Subcutaneous adipose tissue (tissue), 4 donors: Measurements from ENCODE around the gene SELENOK. TPM values are rescaled to one million over a fixed set of nuclear protein-coding genes. Genes with fewer than 3 reads are reported as not detected.

Experiments used
- total RNA-seq, 4 donors: library from RNA; depleted of rRNA; stranded (reverse); fragments of >200 nt; gene quantifications; one replicate each; pipeline ENCODE4 v1.1.0, GENCODE V29; 2016
- TF ChIP-seq, protein P1 (sequence below): fragments of 450-650 bp; IDR thresholded peaks from one replicate; pipeline ENCODE4 v1.5.1; 2016; ENCODE audit warnings: low read depth, mild to moderate bottlenecking, control low read depth, antibody characterized with exemption, moderate library complexity

Gene SELENOK
- total RNA-seq, 4 donors from 2014 or later = 34.7 to 101 (median 50.8) TPM

DNA sequence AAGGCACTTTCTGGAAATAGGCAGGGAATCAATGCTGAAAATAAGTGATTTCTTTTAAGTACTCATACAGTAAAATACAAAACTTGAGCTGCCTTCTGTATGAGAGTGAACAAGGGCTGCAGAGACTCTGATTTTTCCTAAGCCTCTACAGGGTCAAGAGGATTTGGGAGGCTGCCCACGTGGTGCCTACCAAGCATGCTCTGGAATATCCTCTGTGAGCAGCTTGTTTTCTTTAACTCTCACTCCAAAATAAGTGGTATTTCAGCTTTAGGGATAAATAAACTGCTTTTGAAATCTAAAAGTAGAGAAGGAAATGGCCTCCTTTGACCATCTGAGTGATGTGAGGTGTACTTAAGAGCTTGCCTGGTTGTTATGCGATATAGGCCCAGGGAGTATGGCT lies 8.1 kb upstream of the SELENOK start:
- TF ChIP-seq, protein P1, sequence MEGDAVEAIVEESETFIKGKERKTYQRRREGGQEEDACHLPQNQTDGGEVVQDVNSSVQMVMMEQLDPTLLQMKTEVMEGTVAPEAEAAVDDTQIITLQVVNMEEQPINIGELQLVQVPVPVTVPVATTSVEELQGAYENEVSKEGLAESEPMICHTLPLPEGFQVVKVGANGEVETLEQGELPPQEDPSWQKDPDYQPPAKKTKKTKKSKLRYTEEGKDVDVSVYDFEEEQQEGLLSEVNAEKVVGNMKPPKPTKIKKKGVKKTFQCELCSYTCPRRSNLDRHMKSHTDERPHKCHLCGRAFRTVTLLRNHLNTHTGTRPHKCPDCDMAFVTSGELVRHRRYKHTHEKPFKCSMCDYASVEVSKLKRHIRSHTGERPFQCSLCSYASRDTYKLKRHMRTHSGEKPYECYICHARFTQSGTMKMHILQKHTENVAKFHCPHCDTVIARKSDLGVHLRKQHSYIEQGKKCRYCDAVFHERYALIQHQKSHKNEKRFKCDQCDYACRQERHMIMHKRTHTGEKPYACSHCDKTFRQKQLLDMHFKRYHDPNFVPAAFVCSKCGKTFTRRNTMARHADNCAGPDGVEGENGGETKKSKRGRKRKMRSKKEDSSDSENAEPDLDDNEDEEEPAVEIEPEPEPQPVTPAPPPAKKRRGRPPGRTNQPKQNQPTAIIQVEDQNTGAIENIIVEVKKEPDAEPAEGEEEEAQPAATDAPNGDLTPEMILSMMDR = no peak

DNA sequence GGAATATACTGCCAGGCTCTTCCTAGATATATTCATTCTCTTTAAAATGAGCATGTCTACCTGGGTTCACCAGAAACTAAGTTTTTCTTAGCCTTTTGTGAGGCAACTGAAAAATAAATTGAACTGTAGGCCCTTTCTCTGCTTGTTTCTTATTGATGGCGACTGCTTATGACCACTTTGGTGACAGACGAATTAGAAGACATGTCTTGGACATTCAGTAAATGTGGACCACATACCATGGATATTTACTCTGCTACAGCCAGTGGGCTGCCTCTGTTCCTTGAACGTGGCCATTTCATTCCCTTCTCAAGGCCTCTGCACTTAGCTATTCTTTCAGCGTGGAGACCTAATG lies 603 bp upstream of the SELENOK start:
- TF ChIP-seq, protein P1 = no peak

DNA sequence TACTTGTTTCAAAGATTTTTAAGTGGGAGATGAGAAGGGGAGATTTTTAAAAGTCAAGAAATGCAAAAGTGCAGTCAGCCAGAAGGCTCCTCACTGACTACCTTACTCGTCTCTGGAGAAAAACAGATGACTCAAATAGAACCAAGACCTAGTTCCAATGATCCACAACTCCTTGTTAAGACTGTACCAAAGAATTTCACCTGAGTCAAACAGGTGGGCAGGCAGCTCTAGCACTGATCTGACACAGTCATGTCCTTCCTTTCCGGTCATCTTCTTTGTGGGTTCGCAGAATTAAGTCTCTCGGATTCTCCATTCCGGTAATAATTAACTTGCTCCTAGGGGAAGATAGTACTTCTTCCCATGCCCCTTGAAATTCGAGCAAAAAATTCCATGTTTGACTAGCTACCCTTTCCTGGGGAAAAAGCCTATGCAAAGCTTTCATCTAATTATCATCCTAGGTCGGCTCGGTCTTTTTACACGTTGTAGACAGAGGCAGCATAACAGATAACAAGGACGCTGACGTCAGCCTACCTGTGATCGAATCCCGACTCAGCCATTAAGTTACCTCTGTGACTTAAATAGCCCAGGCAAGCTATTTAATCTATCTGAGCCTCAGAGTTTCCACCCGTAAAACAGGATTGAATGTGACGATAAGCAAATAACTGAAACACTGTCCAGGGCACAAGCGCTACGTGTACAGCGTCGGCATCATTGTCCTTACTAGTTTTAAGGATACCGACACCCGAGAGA lies 758 bp downstream of the SELENOK start:
- TF ChIP-seq, protein P1 = no peak

DNA sequence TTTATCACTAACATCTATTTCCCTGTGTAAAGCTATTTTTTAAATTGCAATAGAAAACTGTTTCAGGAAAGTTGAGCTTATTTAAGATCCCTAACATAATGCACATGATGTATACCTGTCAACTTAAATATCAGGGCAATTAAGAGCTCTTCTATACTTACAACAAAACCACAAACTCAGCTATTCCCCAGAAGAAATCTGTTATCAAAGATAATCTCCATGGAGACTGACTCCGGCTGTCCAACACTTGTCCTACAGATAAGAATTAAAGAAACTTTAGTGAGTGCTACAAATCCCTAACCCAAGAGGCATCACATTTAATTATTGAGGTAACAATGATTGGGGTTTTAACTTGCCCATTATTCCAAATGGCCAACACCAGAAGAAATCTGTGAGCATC lies 3.4 kb downstream of the SELENOK start:
- TF ChIP-seq, protein P1 = no peak

DNA sequence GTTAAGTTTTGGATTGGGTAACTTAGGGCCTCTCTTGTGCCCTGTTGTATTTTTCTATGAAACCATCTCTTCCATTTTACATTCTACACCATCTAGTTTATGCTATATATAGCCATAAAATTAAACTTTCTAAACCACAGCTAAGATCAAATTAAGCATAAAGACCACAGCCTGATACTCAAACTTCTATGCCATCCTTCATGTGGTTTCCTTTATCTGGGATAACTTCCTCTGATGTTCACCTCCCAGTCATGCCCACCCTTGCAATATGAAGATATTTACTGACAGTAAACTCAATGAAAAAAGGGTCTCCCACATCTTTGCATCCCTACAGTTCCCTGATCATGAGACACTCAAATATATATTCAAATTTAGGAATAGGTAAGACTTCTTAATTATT lies 4.2 kb downstream of the SELENOK start:
- TF ChIP-seq, protein P1 = no peak

DNA sequence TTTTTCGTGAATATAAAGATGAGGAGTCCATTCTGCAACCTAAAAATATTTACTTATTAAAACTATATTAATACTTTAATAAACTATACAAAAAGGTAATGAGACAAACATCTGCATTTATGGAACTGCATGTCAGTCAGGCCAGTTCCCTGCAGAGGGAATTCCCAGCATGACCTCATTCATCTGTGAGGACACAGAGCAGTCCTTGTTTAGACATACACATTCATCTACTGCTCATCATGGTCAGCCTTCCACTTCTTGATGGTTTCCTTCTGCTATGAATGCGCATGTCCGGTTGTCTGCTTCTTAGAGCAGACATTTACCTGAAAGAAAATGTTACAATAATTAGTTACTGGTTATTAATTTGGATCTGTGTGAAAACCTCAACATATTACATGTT lies 6.4 kb downstream of the SELENOK start:
- TF ChIP-seq, protein P1 = no peak

DNA sequence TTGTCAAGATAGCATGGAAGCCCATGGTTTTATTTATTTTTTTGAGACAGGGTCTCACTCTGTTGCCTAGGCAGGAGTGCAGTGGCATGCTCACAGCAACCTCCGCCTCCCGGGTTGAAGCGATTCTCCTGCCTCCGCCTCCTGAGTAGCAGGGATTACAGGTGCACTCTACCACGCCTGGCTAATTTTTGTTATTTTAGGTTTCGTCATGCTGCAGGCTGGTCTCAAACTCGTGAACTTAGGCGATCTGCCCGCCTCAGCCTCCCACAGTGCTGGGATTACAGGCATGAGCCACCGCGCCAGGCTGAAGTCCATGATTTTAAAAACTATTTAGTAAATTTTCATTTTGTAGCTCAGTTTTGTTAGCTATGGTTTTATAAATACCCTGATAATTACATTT lies 7.0 kb downstream of the SELENOK start:
- TF ChIP-seq, protein P1 = no peak
